HepG2 (cell line): ENCODE data around the gene ERCC4. TPM values are rescaled to one million over a fixed set of nuclear protein-coding genes. Genes with fewer than 3 reads are reported as not detected.
A peak's percentile ranks its signal among the peaks of the same experiment; 100 is the strongest.

ENCODE experiments used
- ATM ChIP-seq: fragments of 450-650 bp; IDR thresholded peaks from 2 replicates; pipeline ENCODE4 v1.7.1; 2017; ENCODE audit warnings: mild to moderate bottlenecking, borderline replicate concordance
- DPF2 ChIP-seq: sonication (generic); formaldehyde crosslinking; IDR thresholded peaks from 2 replicates; pipeline ENCODE4 v1.4.0; 2020; ENCODE audit warnings: mild to moderate bottlenecking, low read depth, missing genetic modification reagents, borderline replicate concordance
- ESRRA ChIP-seq: sonication (generic); formaldehyde crosslinking; IDR thresholded peaks from 2 replicates; pipeline ENCODE4 v1.5.1; 2020; ENCODE audit warnings: mild to moderate bottlenecking, low read depth, missing genetic modification reagents
- FLYWCH1 ChIP-seq: sonication (generic); formaldehyde crosslinking; IDR thresholded peaks from 2 replicates; pipeline ENCODE4 v1.8.1; 2023; ENCODE audit warnings: mild to moderate bottlenecking, missing genetic modification reagents
- KLF12 ChIP-seq: sonication (generic); formaldehyde crosslinking; IDR thresholded peaks from 2 replicates; pipeline ENCODE4 v1.4.0; 2020; ENCODE audit warnings: missing genetic modification reagents, borderline replicate concordance
- KLF9 ChIP-seq: IDR thresholded peaks from 2 replicates; pipeline ENCODE4 v1.6.1; 2016; ENCODE audit warnings: low read depth
- MAX ChIP-seq: IDR thresholded peaks from 2 replicates; pipeline ENCODE4 v1.6.1; 2012; ENCODE audit warnings: inconsistent platforms
- MAZ ChIP-seq, 2 experiments: sonication (generic) in 1 of 2; formaldehyde crosslinking in 1 of 2; IDR thresholded peaks; 2 replicates each; pipeline versions ENCODE4 v1.5.0 to v1.6.1; 2012 to 2020; ENCODE audit warnings: low read depth in 2 of 2, mild to moderate bottlenecking in 2 of 2, borderline replicate concordance in 1 of 2, improper control_type of control experiment in 1 of 2, low read length in 1 of 2, missing genetic modification reagents in 1 of 2, moderate library complexity in 1 of 2
- MED1 ChIP-seq: sonication (generic); formaldehyde crosslinking; IDR thresholded peaks from 2 replicates; pipeline ENCODE4 v1.4.0; 2020; ENCODE audit warnings: missing genetic modification reagents
- MED8 ChIP-seq: sonication (generic); formaldehyde crosslinking; IDR thresholded peaks from 2 replicates; pipeline ENCODE4 v1.8.1; 2023; ENCODE audit warnings: mild to moderate bottlenecking, missing genetic modification reagents; ENCODE audit not compliant: insufficient replicate concordance
- MEIS2 ChIP-seq: sonication (generic); formaldehyde crosslinking; IDR thresholded peaks from 2 replicates; pipeline ENCODE4 v1.9.0; 2021; ENCODE audit warnings: mild to moderate bottlenecking, missing genetic modification reagents
- MTA1 ChIP-seq: sonication (generic); formaldehyde crosslinking; IDR thresholded peaks from 2 replicates; pipeline ENCODE4 v1.4.0; 2020; ENCODE audit warnings: missing genetic modification reagents, mild to moderate bottlenecking, borderline replicate concordance
- NR2F6 ChIP-seq, 2 experiments: IDR thresholded peaks; 2 replicates each; pipeline ENCODE4 v1.6.1; 2016; ENCODE audit warnings: antibody characterized with exemption in 1 of 2, mild to moderate bottlenecking in 1 of 2
- POLR2A ChIP-seq, 2 experiments: IDR thresholded peaks; 2 replicates each; pipeline ENCODE4 v1.6.1; 2011; ENCODE audit warnings: low read depth in 2 of 2, low read length in 2 of 2, mild to moderate bottlenecking in 1 of 2, moderate library complexity in 1 of 2; ENCODE audit not compliant: insufficient read depth in 1 of 2
- RFXAP ChIP-seq: sonication (generic); formaldehyde crosslinking; IDR thresholded peaks from 2 replicates; pipeline ENCODE4 v1.4.0; 2020; ENCODE audit warnings: missing genetic modification reagents, borderline replicate concordance
- SIX1 ChIP-seq: sonication (generic); formaldehyde crosslinking; IDR thresholded peaks from 2 replicates; pipeline ENCODE4 v1.4.0; 2020; ENCODE audit warnings: missing genetic modification reagents, borderline replicate concordance
- SP5 ChIP-seq: IDR thresholded peaks from 2 replicates; pipeline ENCODE4 v1.6.1; 2016; ENCODE audit warnings: low read depth, borderline replicate concordance
- YEATS4 ChIP-seq: sonication (generic); formaldehyde crosslinking; IDR thresholded peaks from 2 replicates; pipeline ENCODE4 v1.4.0; 2020; ENCODE audit warnings: missing genetic modification reagents, borderline replicate concordance
- ZFP36L1 ChIP-seq: sonication (generic); formaldehyde crosslinking; IDR thresholded peaks from 2 replicates; pipeline ENCODE4 v1.8.0; 2022; ENCODE audit warnings: mild to moderate bottlenecking, missing genetic modification reagents, moderate library complexity
- ZKSCAN1 ChIP-seq: fragments of 150-350 bp; IDR thresholded peaks from 2 replicates; pipeline ENCODE4 v1.6.1; 2014; ENCODE audit warnings: low read length
- ZNF232 ChIP-seq: sonication (generic); formaldehyde crosslinking; IDR thresholded peaks from 2 replicates; pipeline ENCODE4 v1.4.0; 2020; ENCODE audit warnings: missing genetic modification reagents, borderline replicate concordance
- polyA plus RNA-seq, 8 experiments: library from polyadenylated mRNA; depleted of rRNA in 3 of 8; stranded (reverse) in 7 of 8; unstranded in 1 of 8; fragments of >200 nt; fragmentation: Illumina TruSeq in 4 of 8; extraction: Trizol in 4 of 8; gene quantifications; 2 replicates each; pipeline versions ENCODE4 v1.2.1 to v1.2.3, GENCODE V29; 2011 to 2016; ENCODE audit warnings: low read depth in 4 of 8, missing spikeins in 1 of 8, mixed read lengths in 1 of 8; ENCODE audit not compliant: insufficient read depth in 1 of 8
- total RNA-seq, 5 experiments: library from RNA; depleted of rRNA; stranded (reverse); fragments of >200 nt; fragmentation: Illumina TruSeq; extraction: Trizol; gene quantifications; 2 replicates each; pipeline ENCODE4 v1.2.3, GENCODE V29; 2016; ENCODE audit warnings: low read depth in 1 of 5

Gene ERCC4
- total and polyA plus RNA-seq, 2 of the 13 experiments (the other 11 are each of a cell fraction or from before 2014, with no cell fraction given): 5.4 to 15.2 TPM

GRCh38 chr16:13915033-13915635 lies 4.8 kb upstream of the ERCC4 start (continued):
- TF ChIP-seq FLYWCH1 (CRISPR knock-in tag): 0 out of 2 replicates have a peak, but pooled peaks have one; percentile 19
- no peak for TF ChIP-seq ZFP36L1 (CRISPR knock-in tag)
- 0 out of 2 replicates have a peak, but pooled peaks have one; percentile 0 for TF ChIP-seq ZNF232 (CRISPR knock-in tag)
- TF ChIP-seq SIX1 (CRISPR knock-in tag): peak; percentile 6; the same call in 1 of the 2 replicates
- TF ChIP-seq KLF9 (CRISPR knock-in tag): no peak
- peak; percentile 51; the same call in 1 of the 2 replicates for TF ChIP-seq YEATS4
- TF ChIP-seq MAZ (IDR thresholded peaks at IDR 0.05; ENCODE audit: borderline replicate concordance, low read depth, low read length): no peak
- no peak for TF ChIP-seq MAZ (CRISPR knock-in tag; IDR thresholded peaks at IDR 0.05; ENCODE audit: low read depth)
- no peak for TF ChIP-seq NR2F6 (IDR thresholded peaks at IDR 0.05)
- TF ChIP-seq NR2F6 (CRISPR knock-in tag; IDR thresholded peaks at IDR 0.05): peak; percentile 57; the same call in 1 of the 2 replicates
- TF ChIP-seq MTA1 (CRISPR knock-in tag): peak; percentile 67; the same call in 1 of the 2 replicates
- peak; percentile 81; the same call in 1 of the 2 replicates for TF ChIP-seq MEIS2 (CRISPR knock-in tag)
- peak; percentile 61; the same call in 1 of the 2 replicates for TF ChIP-seq MAX
- peak in 1 of 2 experiments; percentile 47; a peak in 1 of 4 replicates for TF ChIP-seq POLR2A (IDR thresholded peaks at IDR 0.05; ENCODE audit: insufficient read depth in 1 of 2, low read depth in 2 of 2, low read length in 2 of 2)
- no peak for TF ChIP-seq MED8 (CRISPR knock-in tag)
- TF ChIP-seq DPF2: peak; percentile 81; the same call in 1 of the 2 replicates
- no peak for TF ChIP-seq ATM
- 0 out of 2 replicates have a peak, but pooled peaks have one; percentile 7 for TF ChIP-seq SP5 (CRISPR knock-in tag)
- no peak for TF ChIP-seq RFXAP (CRISPR knock-in tag)
- TF ChIP-seq ESRRA (CRISPR knock-in tag): 0 out of 2 replicates have a peak, but pooled peaks have one; percentile 55
- TF ChIP-seq KLF12 (CRISPR knock-in tag): no peak
- TF ChIP-seq ZKSCAN1: no peak
- peak; percentile 95 for TF ChIP-seq MED1 (CRISPR knock-in tag)
